HG02623 (cell line): Measurements from ENCODE around the gene CACNA1S.

ENCODE experiments used
- ATAC-seq: cut with Tn5 transposase; IDR thresholded peaks from one replicate; pipeline ENCODE4 v1.9.1; 2021; ENCODE audit warnings: moderate library complexity; ENCODE audit not compliant: unreplicated experiment

Gene CACNA1S

GRCh38 chr1:201119206-201120197, 7.3 kb upstream of the CACNA1S start:
- no peak for ATAC-seq

- ATAC-seq = no peak
These were observed 3.9 kb upstream of the CACNA1S start for GRCh38 chr1:201116091-201116490.

GRCh38 chr1:201115390-201115937, 3.2 kb upstream of the CACNA1S start:
- ATAC-seq = no peak

- ATAC-seq = peak; percentile 89
These were observed 2.3 kb upstream of the CACNA1S start for GRCh38 chr1:201114245-201115131.

- no peak for ATAC-seq
These were observed 1.4 kb upstream of the CACNA1S start for GRCh38 chr1:201113451-201114244.

- no peak for ATAC-seq
These were observed 700 bp upstream of the CACNA1S start for GRCh38 chr1:201112926-201113325.

- ATAC-seq = no peak
These were observed 554 bp downstream of the CACNA1S start for GRCh38 chr1:201111672-201112071.

- ATAC-seq = no peak
These were observed 1.1 kb downstream of the CACNA1S start for GRCh38 chr1:201111156-201111555.

GRCh38 chr1:201110616-201111015, 1.6 kb downstream of the CACNA1S start:
- no peak for ATAC-seq

GRCh38 chr1:201110138-201110537, 2.1 kb downstream of the CACNA1S start:
- no peak for ATAC-seq

- no peak for ATAC-seq
These were observed 2.6 kb downstream of the CACNA1S start for GRCh38 chr1:201109651-201110050.

- no peak for ATAC-seq
These were observed 3.6 kb downstream of the CACNA1S start for GRCh38 chr1:201108614-201109013.

- no peak for ATAC-seq
These were observed 6.5 kb downstream of the CACNA1S start for GRCh38 chr1:201105688-201106087.

- no peak for ATAC-seq
These were observed 8.1 kb downstream of the CACNA1S start for GRCh38 chr1:201104141-201104540.

GRCh38 chr1:201103666-201104065, 8.6 kb downstream of the CACNA1S start:
- no peak for ATAC-seq

GRCh38 chr1:201100169-201100930, 11.9 kb downstream of the CACNA1S start:
- ATAC-seq = no peak

- no peak for ATAC-seq
These were observed 13.1 kb downstream of the CACNA1S start for GRCh38 chr1:201098992-201099677.

- ATAC-seq = no peak
These were observed 15.0 kb downstream of the CACNA1S start for GRCh38 chr1:201096977-201097856.
